ENCODE measurements around the gene CAMK2D.

The CAMK2D gene

DNA sequence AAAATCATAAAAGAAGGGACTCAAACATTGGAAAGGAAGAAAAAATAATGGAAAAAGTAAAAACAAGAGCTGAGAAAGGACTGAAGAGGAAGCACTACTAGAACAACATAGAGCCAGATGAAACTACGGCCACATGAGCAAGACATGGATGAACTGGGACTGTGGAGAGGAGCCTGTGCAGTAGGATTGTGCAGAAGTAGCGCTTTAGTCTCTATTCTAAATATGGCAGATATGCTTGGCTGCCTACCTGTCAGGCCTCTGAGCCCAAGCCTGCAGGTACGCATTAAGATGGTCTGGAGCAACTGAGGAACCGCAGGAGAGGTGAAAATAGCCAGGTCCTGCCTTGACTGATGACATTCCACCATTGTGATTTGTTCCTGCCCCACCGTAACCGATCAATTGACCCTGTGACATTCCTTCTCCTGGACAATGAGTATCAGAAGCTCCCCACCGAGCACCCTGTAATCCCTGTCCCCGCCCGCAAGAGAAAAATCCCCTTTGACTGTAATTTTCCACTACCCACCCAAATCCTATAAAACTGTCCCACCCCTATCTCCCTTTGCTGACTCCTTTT lies 154.3 kb downstream of the CAMK2D start:
- peaks cover 44% of the 10 kb centered on the region for H3K4me1 Mint-ChIP-seq
- H3K27me3 Mint-ChIP-seq = no peaks in the 10 kb centered on the region
- peaks cover 41% of the 10 kb centered on the region for H3K36me3 Mint-ChIP-seq
- peak overlapping the region; percentile 80 for H3K27ac Mint-ChIP-seq
- peaks cover 15% of the 10 kb centered on the region for H3K9me3 Mint-ChIP-seq
- H3K4me3 Mint-ChIP-seq = no peak overlapping the region

DNA sequence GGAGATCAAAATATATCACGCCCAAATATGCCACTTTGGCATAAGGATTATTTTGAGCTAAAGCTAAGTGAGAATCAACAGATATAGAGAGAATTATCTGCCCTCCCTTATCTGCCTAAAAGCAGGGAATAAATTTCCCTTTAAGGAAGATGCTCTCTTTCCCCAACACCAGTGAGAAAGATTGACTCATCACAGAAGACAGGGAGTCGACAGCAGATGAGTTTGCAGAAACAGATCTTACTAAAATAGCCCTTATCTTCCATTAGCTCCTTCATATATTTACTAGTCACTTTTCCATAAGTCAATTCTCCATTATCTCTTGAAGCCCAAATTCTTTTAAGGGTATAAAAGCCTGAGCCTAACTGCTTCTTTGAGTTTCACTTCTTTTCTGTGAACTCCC lies 156.6 kb downstream of the CAMK2D start:
- Mint-ChIP-seq H3K36me3 (peaks cover 36% of the 10 kb centered on the region), H3K27me3 (no peaks in the 10 kb centered on the region), H3K27ac (no peak overlapping the region), H3K4me3 (no peak overlapping the region), H3K4me1 (peaks cover 45% of the 10 kb centered on the region), H3K9me3 (peaks cover 15% of the 10 kb centered on the region)

DNA sequence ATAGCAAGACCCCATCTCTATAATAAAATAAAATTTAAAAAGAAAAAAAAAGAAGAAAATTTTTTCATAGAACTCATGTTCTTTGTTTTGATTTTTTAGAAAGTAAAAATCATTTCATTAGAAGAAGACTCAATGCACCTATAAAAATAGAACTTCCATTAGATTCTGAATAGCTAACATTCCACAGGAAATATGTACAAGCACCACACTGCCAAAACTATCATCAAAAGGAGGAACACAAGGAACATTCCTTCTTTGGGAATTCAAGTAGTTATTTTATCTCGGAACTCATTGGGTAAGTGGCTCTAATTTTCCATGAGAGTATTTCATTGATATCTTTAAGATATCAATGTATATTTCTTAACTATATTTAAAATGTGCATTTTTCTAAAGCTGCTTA lies 157.6 kb downstream of the CAMK2D start:
- H3K4me3 Mint-ChIP-seq = no peak overlapping the region
- H3K36me3 Mint-ChIP-seq = peaks cover 36% of the 10 kb centered on the region
- H3K27ac Mint-ChIP-seq = no peak overlapping the region
- no peaks in the 10 kb centered on the region for H3K27me3 Mint-ChIP-seq
- peaks cover 51% of the 10 kb centered on the region for H3K4me1 Mint-ChIP-seq
- peaks cover 15% of the 10 kb centered on the region for H3K9me3 Mint-ChIP-seq

DNA sequence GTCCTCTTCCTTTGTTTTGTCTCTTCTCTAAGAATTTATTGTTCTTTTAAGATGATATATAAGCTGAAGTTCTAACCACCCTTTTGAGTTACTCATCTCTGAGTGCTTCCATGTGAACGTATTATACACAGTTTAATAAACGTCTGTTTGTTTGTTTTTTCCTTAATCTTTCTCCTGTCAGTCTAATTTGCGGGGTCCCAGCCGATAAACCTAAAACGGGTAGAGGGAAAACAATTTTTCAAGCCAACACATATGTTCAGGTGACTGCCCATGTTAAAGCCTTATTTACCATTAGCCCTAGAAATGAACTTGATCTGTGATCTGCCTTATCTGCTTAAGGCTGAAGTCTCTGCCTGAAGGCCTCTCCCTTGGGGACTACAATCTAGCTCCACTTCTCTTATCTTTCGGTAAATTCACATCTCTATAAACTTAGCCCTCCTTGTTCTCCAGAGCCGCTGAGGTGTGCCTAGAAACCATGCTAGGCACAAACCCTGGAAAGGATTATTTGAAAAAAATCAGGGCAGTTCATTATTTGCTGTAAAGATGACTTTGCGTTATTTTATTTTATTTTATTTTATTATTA lies 158.8 kb downstream of the CAMK2D start:
- Mint-ChIP-seq H3K27me3 (no peaks in the 10 kb centered on the region), H3K27ac (no peak overlapping the region), H3K9me3 (peaks cover 12% of the 10 kb centered on the region), H3K4me3 (no peak overlapping the region), H3K36me3 (peaks cover 36% of the 10 kb centered on the region), H3K4me1 (peaks cover 55% of the 10 kb centered on the region)

DNA sequence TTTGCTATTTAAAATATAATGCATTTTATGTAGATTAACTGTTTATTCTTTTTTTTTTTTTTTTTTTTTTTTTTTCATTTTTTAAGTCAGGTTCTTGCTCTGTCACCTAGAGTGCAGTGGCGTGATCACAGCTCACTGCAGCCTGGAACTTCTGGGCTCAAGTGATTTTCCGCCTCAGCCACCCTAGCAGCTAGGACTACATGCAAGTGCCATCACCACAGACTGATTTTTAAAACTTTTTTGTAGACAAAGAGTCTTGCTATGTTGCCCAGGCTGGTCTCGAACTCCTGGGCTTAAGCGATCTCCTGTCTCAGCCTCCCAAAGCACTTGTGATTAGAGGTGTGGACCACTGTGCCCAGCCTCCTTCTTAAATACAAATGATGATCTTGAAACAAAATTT lies 159.9 kb downstream of the CAMK2D start:
- peaks cover 53% of the 10 kb centered on the region for H3K4me1 Mint-ChIP-seq

DNA sequence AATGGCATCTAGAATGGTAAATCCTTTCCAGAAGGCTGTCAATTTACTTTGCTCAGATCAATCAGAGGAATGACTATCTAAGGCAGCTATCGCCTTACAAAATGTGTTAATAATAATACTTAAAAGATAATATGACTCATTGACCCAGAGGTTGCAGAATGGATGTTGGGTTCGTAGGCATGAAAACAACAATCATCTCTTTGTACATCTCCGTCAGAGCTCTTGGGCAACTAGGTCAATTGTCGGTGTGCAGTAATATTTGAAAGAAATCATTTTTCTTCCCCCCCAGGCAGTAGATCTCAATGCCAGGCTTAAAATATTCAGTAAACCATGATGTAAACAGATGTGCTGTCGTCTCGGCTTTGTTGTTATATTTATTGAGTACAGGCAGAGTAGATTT lies 165.1 kb downstream of the CAMK2D start:
- no peaks in the 10 kb centered on the region for H3K27me3 Mint-ChIP-seq
- H3K36me3 Mint-ChIP-seq = peaks cover 46% of the 10 kb centered on the region
- peaks cover 81% of the 10 kb centered on the region for H3K4me1 Mint-ChIP-seq
- H3K27ac Mint-ChIP-seq = no peak overlapping the region
- peaks cover 9% of the 10 kb centered on the region for H3K9me3 Mint-ChIP-seq
- no peak overlapping the region for H3K4me3 Mint-ChIP-seq

More for the DNA sequence above, 159.9 kb downstream of the CAMK2D start:
- no peak overlapping the region for H3K4me3 Mint-ChIP-seq
- peaks cover 1% of the 10 kb centered on the region for H3K9me3 Mint-ChIP-seq
- H3K27me3 Mint-ChIP-seq = no peaks in the 10 kb centered on the region
- peaks cover 30% of the 10 kb centered on the region for H3K36me3 Mint-ChIP-seq
- H3K27ac Mint-ChIP-seq = no peak overlapping the region

DNA sequence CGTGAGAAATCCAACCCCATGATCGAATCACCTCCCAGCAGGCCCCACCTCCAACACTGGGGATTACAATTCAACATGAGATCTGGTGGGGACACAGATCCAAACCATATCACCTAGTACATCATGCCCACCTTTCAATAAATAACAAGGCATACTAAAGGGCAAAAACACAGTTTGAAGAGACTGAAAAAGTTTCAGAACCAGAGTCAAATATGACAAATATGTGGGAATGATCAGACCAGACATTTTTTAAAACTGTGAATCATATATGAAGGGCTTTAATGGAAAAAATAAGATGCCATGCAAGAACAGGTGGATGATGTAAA lies 167.3 kb downstream of the CAMK2D start:
- Mint-ChIP-seq H3K27ac (peak overlapping the region; percentile 87), H3K27me3 (no peaks in the 10 kb centered on the region), H3K36me3 (peaks cover 50% of the 10 kb centered on the region), H3K9me3 (peaks cover 9% of the 10 kb centered on the region), H3K4me1 (peaks cover 82% of the 10 kb centered on the region), H3K4me3 (peak overlapping the region; percentile 67)

DNA sequence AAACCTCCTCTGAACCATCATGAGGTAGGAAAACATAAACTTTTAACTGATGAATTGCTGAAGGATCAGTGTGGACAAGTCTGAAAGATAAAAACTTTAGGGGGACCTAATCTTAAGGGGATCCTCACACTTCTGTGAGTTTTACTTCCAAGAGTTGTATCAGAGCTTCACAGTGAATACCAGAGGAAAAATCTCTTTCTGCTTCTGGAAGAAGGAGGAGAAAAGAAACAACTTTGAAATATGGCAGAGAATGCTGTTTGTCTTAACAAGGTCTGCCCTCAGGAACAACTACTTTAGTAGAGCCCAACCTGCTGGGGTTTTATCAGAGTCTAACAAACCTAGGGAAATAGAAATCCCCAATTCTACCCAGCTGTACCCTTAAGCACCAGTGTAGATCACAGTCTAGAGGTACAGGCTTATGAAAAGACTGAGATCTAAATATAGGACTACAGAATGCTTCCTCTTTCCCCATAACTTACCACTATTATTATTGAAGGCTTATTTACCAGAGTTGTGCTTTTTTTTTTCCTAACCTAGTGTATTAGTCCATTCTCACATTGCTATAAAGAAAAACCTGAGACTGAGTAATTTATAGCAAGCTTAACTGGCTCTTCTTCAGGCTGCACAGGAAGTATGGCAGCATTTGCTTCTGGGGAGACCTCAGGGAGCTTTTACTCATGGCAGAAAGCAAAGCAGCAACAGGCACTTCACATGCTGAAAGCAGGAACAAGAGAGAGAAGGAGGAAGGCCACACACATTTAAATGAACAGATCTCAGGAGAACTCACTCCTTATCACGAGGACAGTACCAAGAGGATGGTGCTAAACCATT lies 167.9 kb downstream of the CAMK2D start:
- Mint-ChIP-seq H3K27me3 (no peaks in the 10 kb centered on the region), H3K36me3 (peaks cover 56% of the 10 kb centered on the region), H3K9me3 (peaks cover 9% of the 10 kb centered on the region), H3K27ac (peak overlapping the region; percentile 87), H3K4me1 (peaks cover 84% of the 10 kb centered on the region), H3K4me3 (no peak overlapping the region)

DNA sequence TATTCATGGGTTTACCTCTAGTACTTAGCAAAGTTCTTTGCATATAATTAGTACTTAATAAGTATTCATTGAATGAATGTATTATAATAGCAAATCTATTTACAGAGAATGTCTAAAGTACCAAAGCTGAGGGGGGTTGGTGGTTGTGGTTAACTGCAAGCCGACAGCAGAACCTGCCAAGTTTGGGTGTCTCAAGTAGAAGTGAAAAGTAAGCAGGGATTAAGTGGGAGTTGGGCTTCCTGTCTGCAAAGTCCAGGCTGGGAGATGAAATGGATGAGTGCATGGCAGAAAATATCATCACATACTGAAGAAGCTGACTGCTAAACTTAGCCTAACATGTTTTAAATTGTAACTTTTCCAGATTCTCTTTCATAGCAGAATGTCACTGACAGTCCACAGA lies 169.6 kb downstream of the CAMK2D start:
- H3K36me3 Mint-ChIP-seq = peaks cover 51% of the 10 kb centered on the region
- peak overlapping the region; percentile 42 for H3K27ac Mint-ChIP-seq
- no peaks in the 10 kb centered on the region for H3K27me3 Mint-ChIP-seq
- peaks cover 76% of the 10 kb centered on the region for H3K4me1 Mint-ChIP-seq
- H3K9me3 Mint-ChIP-seq = peaks cover 9% of the 10 kb centered on the region
- no peak overlapping the region for H3K4me3 Mint-ChIP-seq

DNA sequence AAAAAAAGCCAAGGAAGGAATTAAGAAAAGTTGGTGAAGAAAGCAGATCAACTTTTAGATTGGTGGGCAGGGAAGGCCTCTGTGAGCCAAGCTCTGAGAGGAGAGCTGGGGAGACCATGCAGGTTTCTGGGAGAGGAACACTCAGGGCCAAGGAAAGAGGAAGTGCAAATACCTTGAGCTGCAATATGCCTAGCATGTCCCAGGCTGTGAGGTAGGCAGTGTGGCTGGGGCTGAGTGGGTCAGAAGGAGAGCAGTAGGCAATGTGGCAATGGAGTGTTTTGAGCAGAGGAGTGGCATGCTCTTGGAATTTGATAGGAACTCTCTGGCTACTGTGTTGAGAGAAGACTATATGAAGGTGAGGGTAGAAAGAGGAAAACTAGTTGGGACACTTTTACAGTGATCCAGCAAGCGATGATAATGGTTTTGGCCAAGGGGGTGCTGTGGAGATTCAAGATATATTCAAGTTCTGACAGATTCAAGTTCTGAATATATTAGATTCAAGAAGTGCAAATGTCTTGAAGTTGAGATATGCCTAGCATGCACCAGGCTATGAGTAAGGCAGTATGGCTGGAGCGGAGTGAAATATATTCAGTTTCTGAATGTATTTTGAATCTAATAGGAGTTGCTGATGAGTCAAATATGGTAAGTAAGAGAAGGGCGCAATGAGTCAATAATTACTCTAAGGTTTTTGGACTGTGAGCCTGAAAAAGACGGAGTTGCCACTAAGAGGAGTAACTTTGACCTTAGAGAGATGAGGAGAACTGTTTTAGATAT lies 172.5 kb downstream of the CAMK2D start:
- Mint-ChIP-seq H3K27ac (peak overlapping the region; percentile 60), H3K4me1 (peaks cover 57% of the 10 kb centered on the region), H3K4me3 (no peak overlapping the region), H3K27me3 (no peaks in the 10 kb centered on the region), H3K36me3 (peaks cover 42% of the 10 kb centered on the region), H3K9me3 (peaks cover 4% of the 10 kb centered on the region)

DNA sequence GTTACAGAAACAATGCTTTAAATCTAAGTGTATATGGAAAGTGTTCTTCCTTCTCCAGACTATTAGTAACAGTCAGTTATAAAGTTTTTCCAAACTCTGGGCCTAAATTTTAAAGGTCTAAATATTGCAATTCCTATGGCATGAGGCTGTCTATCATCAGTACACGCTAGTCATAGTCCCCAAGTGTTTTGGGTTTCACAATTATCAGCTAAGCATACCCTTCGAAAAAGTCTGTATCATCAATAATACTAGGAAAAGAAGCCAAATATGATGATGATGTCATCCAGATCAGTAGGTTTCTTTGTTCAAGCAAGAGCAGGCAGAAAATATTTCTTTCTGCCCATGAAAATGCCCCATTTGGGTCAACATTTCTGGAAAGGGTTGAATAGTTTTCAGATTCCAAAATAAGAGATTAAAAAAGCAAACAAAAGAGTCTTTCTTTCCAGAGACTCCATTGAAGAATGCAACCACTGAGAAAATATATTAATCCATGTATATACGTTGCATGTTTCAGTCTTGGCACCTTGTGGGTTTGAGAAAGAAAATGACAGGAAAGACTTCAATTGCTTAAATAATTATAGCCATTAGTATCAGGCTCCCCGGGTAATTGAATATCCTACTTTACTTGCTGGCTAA lies 173.8 kb downstream of the CAMK2D start:
- Mint-ChIP-seq H3K27me3 (no peaks in the 10 kb centered on the region), H3K4me1 (peaks cover 48% of the 10 kb centered on the region), H3K4me3 (no peak overlapping the region), H3K36me3 (peaks cover 37% of the 10 kb centered on the region), H3K9me3 (no peaks in the 10 kb centered on the region), H3K27ac (no peak overlapping the region)

DNA sequence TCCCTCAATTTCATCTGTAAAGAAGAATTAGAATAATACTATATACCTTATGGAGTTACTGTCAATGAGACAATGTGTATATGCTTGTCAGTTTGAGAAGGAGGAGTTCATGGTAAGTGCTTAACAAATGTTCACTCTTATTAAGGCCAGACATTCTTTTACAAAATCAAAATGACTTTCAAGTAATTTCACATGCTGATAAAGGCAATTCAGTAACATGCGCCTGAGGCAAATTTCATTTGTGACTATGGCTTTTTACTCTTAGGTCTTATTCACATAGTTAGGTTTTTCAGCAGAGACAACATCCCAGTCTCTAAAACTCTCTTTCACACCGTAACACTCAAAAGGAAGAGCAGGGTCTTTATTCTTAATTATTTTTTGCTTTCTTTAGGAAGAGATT lies 174.4 kb downstream of the CAMK2D start:
- Mint-ChIP-seq H3K27ac (no peak overlapping the region), H3K9me3 (no peaks in the 10 kb centered on the region), H3K4me1 (peaks cover 48% of the 10 kb centered on the region), H3K4me3 (no peak overlapping the region), H3K27me3 (no peaks in the 10 kb centered on the region), H3K36me3 (peaks cover 37% of the 10 kb centered on the region)

DNA sequence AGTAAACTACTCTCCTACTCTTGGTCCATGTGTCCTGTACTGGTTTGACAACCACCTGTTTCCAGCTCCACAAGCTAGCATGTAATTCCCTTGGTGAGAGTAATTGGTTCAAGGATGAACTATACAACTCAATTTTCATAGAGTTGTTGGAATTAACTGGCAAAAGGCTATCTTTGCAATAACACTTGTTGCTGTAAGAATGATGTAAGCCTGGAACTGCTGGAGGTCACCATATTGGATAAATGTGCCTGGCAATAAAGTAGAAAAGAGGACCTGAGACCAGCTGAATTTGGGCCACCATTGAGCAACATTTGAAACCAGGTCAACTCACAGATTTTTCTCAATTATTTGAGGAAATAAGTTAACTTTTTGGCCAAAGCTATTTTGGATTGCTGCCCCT lies 175.5 kb downstream of the CAMK2D start:
- peak overlapping the region; percentile 33 for H3K27ac Mint-ChIP-seq
- no peaks in the 10 kb centered on the region for H3K27me3 Mint-ChIP-seq
- H3K4me3 Mint-ChIP-seq = no peak overlapping the region
- peaks cover 45% of the 10 kb centered on the region for H3K4me1 Mint-ChIP-seq
- H3K9me3 Mint-ChIP-seq = no peaks in the 10 kb centered on the region
- peaks cover 34% of the 10 kb centered on the region for H3K36me3 Mint-ChIP-seq

DNA sequence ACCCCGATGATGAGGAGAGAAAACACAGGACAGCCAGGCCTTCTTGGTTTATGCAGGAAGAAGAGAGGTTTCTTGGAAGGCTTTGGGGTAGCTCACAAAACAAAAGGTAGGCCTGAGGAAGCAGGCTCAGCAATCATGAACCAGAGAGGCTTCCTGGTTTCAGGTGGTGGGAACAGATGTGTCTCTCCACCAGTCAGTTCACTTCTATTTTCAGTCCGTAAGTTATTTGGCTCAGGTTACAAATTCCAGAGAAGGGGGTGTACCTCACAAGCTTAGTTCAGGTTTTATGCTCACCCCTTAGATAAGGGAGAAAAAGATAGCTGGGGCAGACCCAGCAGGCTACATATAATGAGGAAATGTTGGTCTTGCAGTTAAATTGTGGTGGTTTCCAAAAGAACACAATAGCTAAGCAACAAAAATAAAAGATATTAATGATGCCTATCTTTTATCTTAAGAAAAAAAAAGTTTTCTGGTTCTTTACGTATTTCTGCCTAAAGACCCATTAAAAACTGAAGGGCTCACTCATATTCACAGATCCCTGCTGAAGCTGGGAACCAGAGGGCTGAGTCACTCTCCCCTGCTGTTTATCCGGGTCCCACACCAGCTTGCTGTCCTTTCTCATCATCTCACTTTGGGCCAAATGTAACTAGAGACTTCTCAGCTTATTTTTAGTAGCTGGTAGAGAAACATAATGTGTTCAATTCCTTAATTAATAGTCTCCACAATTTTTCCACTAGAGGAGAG lies 177.0 kb downstream of the CAMK2D start:
- Mint-ChIP-seq H3K4me3 (no peak overlapping the region), H3K9me3 (no peaks in the 10 kb centered on the region), H3K36me3 (peaks cover 32% of the 10 kb centered on the region), H3K27ac (no peak overlapping the region), H3K4me1 (peaks cover 47% of the 10 kb centered on the region), H3K27me3 (no peaks in the 10 kb centered on the region)

DNA sequence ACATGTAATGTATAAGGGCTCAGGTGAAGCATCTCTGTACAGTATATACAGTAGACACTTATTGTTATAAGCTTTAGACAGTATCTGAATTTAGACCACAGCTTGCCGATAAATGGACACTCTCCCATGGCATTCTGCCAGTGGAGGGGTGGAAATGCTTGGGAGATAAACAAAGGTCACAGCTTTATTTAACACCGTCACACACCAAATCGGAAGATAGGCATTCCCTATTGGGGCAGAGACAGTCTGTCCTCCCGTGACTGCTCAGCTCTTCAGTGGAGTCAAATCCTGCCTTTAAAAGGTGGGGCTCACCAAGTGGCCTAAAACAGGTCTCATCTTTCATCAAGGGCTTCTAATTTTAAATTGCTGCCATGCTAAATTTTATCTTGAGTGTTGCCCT lies 178.8 kb downstream of the CAMK2D start:
- Mint-ChIP-seq H3K27ac (no peak overlapping the region), H3K36me3 (peaks cover 27% of the 10 kb centered on the region), H3K4me3 (no peak overlapping the region), H3K27me3 (no peaks in the 10 kb centered on the region), H3K4me1 (peaks cover 51% of the 10 kb centered on the region), H3K9me3 (no peaks in the 10 kb centered on the region)

Data from activated naive CD4-positive, alpha-beta T cell treated with anti-CD3 and anti-CD28 coated beads, Interleukin-2, amount 50 U/mL, for 24 hours (primary cell).